ENCODE data around the gene PUS7.
A peak's percentile ranks its signal among the peaks of the same experiment; 100 is the strongest.
"Not testable (repeated sequence)": the region's sequence is repeated elsewhere in the genome, so short reads cannot be mapped to it uniquely, and the experiment has no call there.

Gene PUS7

GRCh38 chr7:105521717-105522463, at the start of gene PUS7:
PUS7 (minus strand) TSS chr7:105522271; CDS start chr7:105508512, 13,759 bp downstream.
- H3K27me3 ChIP-seq (ENCODE audit: low read depth, low read length) = no peaks in the 10 kb centered on the region
- peak within 1 kb of the TSS; percentile 81 to 91 for H3K4me3 ChIP-seq (ENCODE audit: low read depth in 1 of 2, low read length in 2 of 2)
- H3K9me3 ChIP-seq (ENCODE audit: control insufficient read depth in 1 of 2, low read length in 2 of 2) = no peaks in the 10 kb centered on the region
- H3K36me3 ChIP-seq (ENCODE audit: control insufficient read depth in 1 of 2, insufficient read depth in 2 of 2, low read length in 2 of 2) = no peaks in the 10 kb centered on the region
- H3K4me1 ChIP-seq (ENCODE audit: control insufficient read depth in 1 of 2, insufficient read depth in 2 of 2, low read length in 2 of 2) = peaks cover 5 to 7% of the 10 kb centered on the region in 2 donors
- peak within 1 kb of the TSS; percentile 76 for H3K27ac ChIP-seq (ENCODE audit: low read length)

DNA sequence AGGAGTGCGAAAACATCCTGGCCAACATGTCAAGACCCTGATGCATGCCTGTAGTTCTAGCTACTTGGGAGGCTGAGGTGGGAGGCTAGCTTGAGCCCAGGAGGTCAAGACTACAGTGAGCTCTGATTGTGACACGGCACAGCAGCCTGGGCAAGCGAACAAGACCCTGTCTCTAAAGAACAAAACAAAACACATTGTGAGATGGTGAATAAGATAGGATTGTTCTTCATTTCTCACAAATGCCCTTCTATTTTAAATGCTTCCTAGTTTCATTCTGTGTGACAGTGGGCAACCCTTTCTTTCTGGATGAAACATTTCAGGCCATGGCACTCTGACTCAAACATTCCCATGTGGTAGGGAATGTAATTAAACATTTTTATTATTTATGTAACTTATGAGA, 45.8 kb upstream of the PUS7 start:
- no peaks in the 10 kb centered on the region for H3K27me3 ChIP-seq (ENCODE audit: low read depth, low read length)
- peaks cover 26 to 33% of the 10 kb centered on the region in 2 donors for H3K36me3 ChIP-seq (ENCODE audit: control insufficient read depth in 1 of 2, insufficient read depth in 2 of 2, low read length in 2 of 2)
- no peak overlapping the region for H3K27ac ChIP-seq (ENCODE audit: low read length)
- no peaks in the 10 kb centered on the region for H3K4me1 ChIP-seq (ENCODE audit: control insufficient read depth in 1 of 2, insufficient read depth in 2 of 2, low read length in 2 of 2)
- no peak overlapping the region for H3K4me3 ChIP-seq (ENCODE audit: low read depth in 1 of 2, low read length in 2 of 2)
- no peaks in the 10 kb centered on the region for H3K9me3 ChIP-seq (ENCODE audit: control insufficient read depth in 1 of 2, low read length in 2 of 2)

- no peaks in the 10 kb centered on the region for H3K4me1 ChIP-seq (ENCODE audit: control insufficient read depth in 1 of 2, insufficient read depth in 2 of 2, low read length in 2 of 2)
- no peaks in the 10 kb centered on the region for H3K27me3 ChIP-seq (ENCODE audit: low read depth, low read length)
- peaks cover 26 to 33% of the 10 kb centered on the region in 2 donors for H3K36me3 ChIP-seq (ENCODE audit: control insufficient read depth in 1 of 2, insufficient read depth in 2 of 2, low read length in 2 of 2)
- H3K9me3 ChIP-seq (ENCODE audit: control insufficient read depth in 1 of 2, low read length in 2 of 2) = no peaks in the 10 kb centered on the region
- H3K4me3 ChIP-seq (ENCODE audit: low read depth in 1 of 2, low read length in 2 of 2) = no peak overlapping the region
- no peak overlapping the region for H3K27ac ChIP-seq (ENCODE audit: low read length)
These were observed 45.0 kb upstream of the PUS7 start for GRCh38 chr7:105567024-105567423.

DNA sequence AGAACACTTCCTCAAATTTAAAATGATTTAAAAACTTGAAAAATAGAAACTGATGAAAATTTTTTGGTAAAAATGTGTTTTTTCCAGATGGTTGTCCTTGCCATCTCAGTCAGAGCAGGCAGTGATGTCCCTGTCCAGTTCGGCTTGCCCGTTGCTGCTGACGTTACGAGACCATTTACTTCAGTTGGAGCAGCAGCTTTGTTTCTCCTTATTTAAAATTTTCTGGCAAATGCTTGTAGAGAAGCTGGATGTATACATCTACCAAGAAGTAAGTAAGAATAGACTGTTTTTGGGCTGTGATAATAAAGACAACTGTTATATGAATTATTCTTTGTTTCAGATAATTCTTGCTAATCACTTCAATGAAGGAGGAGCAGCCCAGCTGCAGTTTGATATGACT, 43.1 kb upstream of the PUS7 start:
- peaks cover 31 to 34% of the 10 kb centered on the region in 2 donors for H3K36me3 ChIP-seq (ENCODE audit: control insufficient read depth in 1 of 2, insufficient read depth in 2 of 2, low read length in 2 of 2)
- H3K27ac ChIP-seq (ENCODE audit: low read length) = no peak overlapping the region
- H3K4me1 ChIP-seq (ENCODE audit: control insufficient read depth in 1 of 2, insufficient read depth in 2 of 2, low read length in 2 of 2) = no peaks in the 10 kb centered on the region
- no peak overlapping the region for H3K4me3 ChIP-seq (ENCODE audit: low read depth in 1 of 2, low read length in 2 of 2)
- no peaks in the 10 kb centered on the region for H3K27me3 ChIP-seq (ENCODE audit: low read depth, low read length)
- no peaks in the 10 kb centered on the region for H3K9me3 ChIP-seq (ENCODE audit: control insufficient read depth in 1 of 2, low read length in 2 of 2)

GRCh38 chr7:105559926-105560325, 37.9 kb upstream of the PUS7 start:
- H3K36me3 ChIP-seq (ENCODE audit: control insufficient read depth in 1 of 2, insufficient read depth in 2 of 2, low read length in 2 of 2) = peaks cover 32 to 33% of the 10 kb centered on the region in 2 donors
- H3K27me3 ChIP-seq (ENCODE audit: low read depth, low read length) = no peaks in the 10 kb centered on the region
- H3K4me3 ChIP-seq (ENCODE audit: low read depth in 1 of 2, low read length in 2 of 2) = no peak overlapping the region
- H3K9me3 ChIP-seq (ENCODE audit: control insufficient read depth in 1 of 2, low read length in 2 of 2) = no peaks in the 10 kb centered on the region
- H3K27ac ChIP-seq (ENCODE audit: low read length) = no peak overlapping the region
- no peaks in the 10 kb centered on the region for H3K4me1 ChIP-seq (ENCODE audit: control insufficient read depth in 1 of 2, insufficient read depth in 2 of 2, low read length in 2 of 2)

DNA sequence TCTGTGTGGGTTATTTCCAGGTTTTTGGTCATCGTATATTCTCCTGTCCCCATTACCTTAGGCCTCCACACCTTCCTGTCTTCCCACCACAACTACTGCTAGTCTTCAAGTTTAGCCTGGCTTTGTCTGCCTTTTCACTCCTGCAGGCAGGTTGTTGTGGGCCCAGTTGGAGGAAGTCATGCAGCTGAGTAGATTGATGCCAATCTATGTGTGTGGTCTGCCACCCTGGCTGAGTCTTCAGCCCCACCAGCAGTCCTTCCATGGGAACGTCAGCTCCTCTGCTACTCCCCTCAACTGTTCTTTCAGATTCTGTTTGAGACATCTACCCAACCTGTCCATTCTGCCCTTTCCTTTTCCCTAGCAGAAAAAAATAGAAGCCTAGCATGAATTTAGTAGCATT, 16.3 kb upstream of the PUS7 start:
- no peaks in the 10 kb centered on the region for H3K27me3 ChIP-seq (ENCODE audit: low read depth, low read length)
- H3K4me1 ChIP-seq (ENCODE audit: control insufficient read depth in 1 of 2, insufficient read depth in 2 of 2, low read length in 2 of 2) = peaks cover 5 to 6% of the 10 kb centered on the region in 2 donors
- H3K4me3 ChIP-seq (ENCODE audit: low read depth in 1 of 2, low read length in 2 of 2) = no peak overlapping the region
- H3K36me3 ChIP-seq (ENCODE audit: control insufficient read depth in 1 of 2, insufficient read depth in 2 of 2, low read length in 2 of 2) = peaks cover 13 to 53% of the 10 kb centered on the region in 2 donors
- no peak overlapping the region for H3K27ac ChIP-seq (ENCODE audit: low read length)
- H3K9me3 ChIP-seq (ENCODE audit: control insufficient read depth in 1 of 2, low read length in 2 of 2) = no peaks in the 10 kb centered on the region

- Histone ChIP-seq H3K4me1 (ENCODE audit: control insufficient read depth in 1 of 2, insufficient read depth in 2 of 2, low read length in 2 of 2) (peaks cover 13 to 14% of the 10 kb centered on the region in 2 donors), H3K27me3 (ENCODE audit: low read depth, low read length) (no peaks in the 10 kb centered on the region), H3K27ac (ENCODE audit: low read length) (peak overlapping the region; percentile 90), H3K9me3 (ENCODE audit: control insufficient read depth in 1 of 2, low read length in 2 of 2) (no peaks in the 10 kb centered on the region), H3K4me3 (ENCODE audit: low read depth in 1 of 2, low read length in 2 of 2) (peak overlapping the region; percentile 99 to 100), H3K36me3 (ENCODE audit: control insufficient read depth in 1 of 2, insufficient read depth in 2 of 2, low read length in 2 of 2) (peaks cover 0 to 8% of the 10 kb centered on the region in 2 donors)
These were observed 10.8 kb upstream of the PUS7 start for GRCh38 chr7:105532709-105533460.

GRCh38 chr7:105531792-105532671, 10.0 kb upstream of the PUS7 start, which contains the start of gene RINT1:
RINT1 (plus strand) TSS chr7:105532201; CDS start chr7:105532316, 115 bp downstream.
- Histone ChIP-seq H3K27me3 (ENCODE audit: low read depth, low read length) (no peaks in the 10 kb centered on the region), H3K4me1 (ENCODE audit: control insufficient read depth in 1 of 2, insufficient read depth in 2 of 2, low read length in 2 of 2) (peaks cover 13 to 14% of the 10 kb centered on the region in 2 donors), H3K4me3 (ENCODE audit: low read depth in 1 of 2, low read length in 2 of 2) (peak within 1 kb of the TSS; percentile 99 to 100), H3K9me3 (ENCODE audit: control insufficient read depth in 1 of 2, low read length in 2 of 2) (no peaks in the 10 kb centered on the region), H3K27ac (ENCODE audit: low read length) (peak within 1 kb of the TSS; percentile 90), H3K36me3 (ENCODE audit: control insufficient read depth in 1 of 2, insufficient read depth in 2 of 2, low read length in 2 of 2) (peaks cover 0 to 2% of the 10 kb centered on the region in 2 donors)

DNA sequence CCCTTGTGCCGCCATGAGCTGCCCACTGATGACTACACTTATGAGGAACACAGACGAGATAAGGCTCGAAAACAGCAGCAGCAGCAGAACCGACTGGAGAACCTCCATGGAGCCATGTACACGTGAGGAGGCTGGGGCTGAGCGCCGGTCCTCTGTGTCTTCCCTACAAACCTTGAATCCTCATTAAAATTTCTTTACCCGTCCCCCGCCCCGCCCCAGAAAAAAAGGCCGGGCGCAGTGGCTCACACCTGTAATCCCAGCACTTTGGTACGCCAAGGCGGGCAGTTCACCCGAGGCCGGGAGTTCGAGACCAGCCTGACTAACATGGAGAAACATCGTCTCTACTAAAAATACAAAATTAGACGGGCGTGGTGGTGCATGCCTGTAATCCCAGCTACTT, 8.5 kb upstream of the PUS7 start:
- H3K27ac ChIP-seq (ENCODE audit: low read length) = no peak overlapping the region
- no peaks in the 10 kb centered on the region for H3K27me3 ChIP-seq (ENCODE audit: low read depth, low read length)
- H3K4me3 ChIP-seq (ENCODE audit: low read depth in 1 of 2, low read length in 2 of 2) = no peak overlapping the region
- H3K4me1 ChIP-seq (ENCODE audit: control insufficient read depth in 1 of 2, insufficient read depth in 2 of 2, low read length in 2 of 2) = peaks cover 13 to 14% of the 10 kb centered on the region in 2 donors
- H3K9me3 ChIP-seq (ENCODE audit: control insufficient read depth in 1 of 2, low read length in 2 of 2) = no peaks in the 10 kb centered on the region
- no peaks in the 10 kb centered on the region for H3K36me3 ChIP-seq (ENCODE audit: control insufficient read depth in 1 of 2, insufficient read depth in 2 of 2, low read length in 2 of 2)

- Histone ChIP-seq H3K9me3 (ENCODE audit: control insufficient read depth in 1 of 2, low read length in 2 of 2) (no peaks in the 10 kb centered on the region), H3K27ac (ENCODE audit: low read length) (no peak overlapping the region), H3K36me3 (ENCODE audit: control insufficient read depth in 1 of 2, insufficient read depth in 2 of 2, low read length in 2 of 2) (no peaks in the 10 kb centered on the region), H3K27me3 (ENCODE audit: low read depth, low read length) (no peaks in the 10 kb centered on the region), H3K4me1 (ENCODE audit: control insufficient read depth in 1 of 2, insufficient read depth in 2 of 2, low read length in 2 of 2) (peaks cover 13 to 14% of the 10 kb centered on the region in 2 donors), H3K4me3 (ENCODE audit: low read depth in 1 of 2, low read length in 2 of 2) (no peak overlapping the region)
These were observed 8.1 kb upstream of the PUS7 start for GRCh38 chr7:105530126-105530525.

GRCh38 chr7:105527737-105528136, 5.7 kb upstream of the PUS7 start:
- not testable (repeated sequence) for H3K9me3 ChIP-seq (ENCODE audit: control insufficient read depth in 1 of 2, low read length in 2 of 2); H3K4me1 ChIP-seq (ENCODE audit: control insufficient read depth in 1 of 2, insufficient read depth in 2 of 2, low read length in 2 of 2); H3K4me3 ChIP-seq (ENCODE audit: low read depth in 1 of 2, low read length in 2 of 2); H3K27ac ChIP-seq (ENCODE audit: low read length); H3K27me3 ChIP-seq (ENCODE audit: low read depth, low read length); H3K36me3 ChIP-seq (ENCODE audit: control insufficient read depth in 1 of 2, insufficient read depth in 2 of 2, low read length in 2 of 2)

Data from muscle layer of duodenum (tissue), 2 donors.